WTC11 (cell line): ENCODE data around the gene GCNT4.

Source experiments
- SMAD3 ChIP-seq: sonication (generic); formaldehyde crosslinking; IDR thresholded peaks from 2 replicates; pipeline ENCODE4 v1.8.0; 2022; ENCODE audit warnings: missing genetic modification reagents, mild to moderate bottlenecking, borderline replicate concordance
- TF ChIP-seq, protein P1 (sequence below): sonication (generic); formaldehyde crosslinking; IDR thresholded peaks from 2 replicates; pipeline ENCODE4 v1.8.1; 2022; ENCODE audit warnings: low read depth, mild to moderate bottlenecking, moderate library complexity, missing genetic modification reagents, borderline replicate concordance

DNA sequence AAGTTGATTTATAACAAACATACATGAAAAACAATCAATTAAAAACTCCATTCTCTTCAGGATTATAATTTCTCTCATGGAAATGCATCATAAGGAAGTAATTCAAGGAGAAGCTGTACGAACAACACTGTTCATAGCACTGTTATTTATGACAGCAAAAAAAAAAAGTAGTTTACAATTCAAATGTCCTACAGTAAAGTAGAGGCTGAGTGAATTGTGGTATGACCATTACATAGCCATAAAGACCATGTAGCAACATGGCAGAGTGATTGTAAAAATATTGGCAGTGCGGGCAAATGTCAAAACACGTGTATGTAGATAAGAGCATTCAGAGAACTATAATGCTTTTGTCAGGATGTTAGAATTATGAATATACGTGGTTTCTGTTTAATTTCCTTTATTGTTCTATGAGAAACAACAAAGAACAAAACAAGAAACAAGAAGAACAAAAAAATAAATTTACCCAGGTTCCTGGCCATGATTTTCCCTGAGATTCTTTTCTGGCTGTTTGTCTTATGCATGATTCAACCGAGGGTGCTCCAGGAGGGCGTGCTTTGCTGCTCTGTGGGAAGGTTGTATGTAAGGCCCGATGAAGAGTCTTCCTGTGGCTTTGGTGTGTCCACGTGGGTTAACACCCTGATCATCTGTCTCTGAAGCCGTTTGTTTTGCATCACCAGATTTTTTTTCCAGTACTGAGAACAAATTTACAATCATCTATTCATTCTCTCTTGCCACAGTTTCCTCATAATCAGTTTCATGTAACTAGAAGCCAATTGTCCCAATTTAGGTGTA, 28.8 kb downstream of the GCNT4 start:
- TF ChIP-seq, protein P1, sequence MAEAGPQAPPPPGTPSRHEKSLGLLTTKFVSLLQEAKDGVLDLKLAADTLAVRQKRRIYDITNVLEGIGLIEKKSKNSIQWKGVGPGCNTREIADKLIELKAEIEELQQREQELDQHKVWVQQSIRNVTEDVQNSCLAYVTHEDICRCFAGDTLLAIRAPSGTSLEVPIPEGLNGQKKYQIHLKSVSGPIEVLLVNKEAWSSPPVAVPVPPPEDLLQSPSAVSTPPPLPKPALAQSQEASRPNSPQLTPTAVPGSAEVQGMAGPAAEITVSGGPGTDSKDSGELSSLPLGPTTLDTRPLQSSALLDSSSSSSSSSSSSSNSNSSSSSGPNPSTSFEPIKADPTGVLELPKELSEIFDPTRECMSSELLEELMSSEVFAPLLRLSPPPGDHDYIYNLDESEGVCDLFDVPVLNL (CRISPR knock-in tag) = no peak
- TF ChIP-seq SMAD3 (CRISPR knock-in tag) = no peak
